SK-N-SH treated with all-trans-retinoic acid at 6 μM for 48 hours (cell line): ENCODE data around the gene CLEC12A.

Experiments
- ATAC-seq: fragments of 200-7000 bp; cut with Tn5 transposase; 3 replicates; pipeline ENCODE4 v1.9.1; 2020; ENCODE audit warnings: mild to moderate bottlenecking, moderate library complexity
- ARNTL ChIP-seq: fragments of 450-650 bp; formaldehyde crosslinking; IDR thresholded peaks from 2 replicates; pipeline ENCODE4 v1.5.0; 2020; ENCODE audit warnings: low read depth, mild to moderate bottlenecking, moderate library complexity, borderline replicate concordance
- BACH2 ChIP-seq: fragments of 250-450 bp; sonication (Bioruptor Pico); IDR thresholded peaks from 2 replicates; pipeline ENCODE4 v1.9.0; 2021; ENCODE audit warnings: mild to moderate bottlenecking, borderline replicate concordance
- CREB5 ChIP-seq: fragments of 250-450 bp; sonication (Bioruptor Pico); IDR thresholded peaks from 2 replicates; pipeline ENCODE4 v1.5.1; 2020; ENCODE audit warnings: low read depth, mild to moderate bottlenecking, moderate library complexity
- CSDC2 ChIP-seq: fragments of 250-450 bp; sonication (Bioruptor Pico); IDR thresholded peaks from 2 replicates; pipeline ENCODE4 v1.5.0; 2020; ENCODE audit warnings: mild to moderate bottlenecking, moderate library complexity
- CSRNP3 ChIP-seq: fragments of 250-450 bp; sonication (Bioruptor Pico); IDR thresholded peaks from 2 replicates; pipeline ENCODE4 v1.5.1; 2021; ENCODE audit warnings: mild to moderate bottlenecking, moderate library complexity
- ESRRG ChIP-seq: fragments of 250-450 bp; sonication (Bioruptor Pico); IDR thresholded peaks from 2 replicates; pipeline ENCODE4 v1.6.1; 2021; ENCODE audit warnings: mild to moderate bottlenecking
- GLIS3 ChIP-seq: fragments of 250-450 bp; sonication (Bioruptor Pico); IDR thresholded peaks from 2 replicates; pipeline ENCODE4 v1.5.0; 2020; ENCODE audit warnings: mild to moderate bottlenecking, moderate library complexity
- ISL1 ChIP-seq: fragments of 250-450 bp; sonication (Bioruptor Pico); IDR thresholded peaks from 2 replicates; pipeline ENCODE4 v2.1.2; 2022; ENCODE audit warnings: mild to moderate bottlenecking, moderate library complexity
- OSR1 ChIP-seq: fragments of 250-450 bp; sonication (Bioruptor Pico); IDR thresholded peaks from 2 replicates; pipeline ENCODE4 v1.8.0; 2022; ENCODE audit warnings: moderate library complexity, mild to moderate bottlenecking, inconsistent platforms
- RARB ChIP-seq: fragments of 250-450 bp; sonication (Bioruptor Pico); IDR thresholded peaks from 2 replicates; pipeline ENCODE4 v1.8.0; 2021; ENCODE audit warnings: mild to moderate bottlenecking, moderate library complexity
- SNAI2 ChIP-seq: fragments of 250-450 bp; sonication (Bioruptor Pico); IDR thresholded peaks from 2 replicates; pipeline ENCODE4 v1.5.0; 2020; ENCODE audit warnings: mild to moderate bottlenecking, moderate library complexity
- TOX ChIP-seq: fragments of 250-450 bp; sonication (Bioruptor Pico); IDR thresholded peaks from 2 replicates; pipeline ENCODE4 v1.8.0; 2021; ENCODE audit warnings: mild to moderate bottlenecking, moderate library complexity, borderline replicate concordance
- ZC3H10 ChIP-seq: fragments of 250-450 bp; sonication (Bioruptor Pico); IDR thresholded peaks from 2 replicates; pipeline ENCODE4 v1.5.1; 2021; ENCODE audit warnings: mild to moderate bottlenecking, moderate library complexity
- ZFP3 ChIP-seq: fragments of 250-450 bp; sonication (Bioruptor Pico); IDR thresholded peaks from 2 replicates; pipeline ENCODE4 v1.5.0; 2020; ENCODE audit warnings: mild to moderate bottlenecking, moderate library complexity
- ZFP30 ChIP-seq: fragments of 450-650 bp; formaldehyde crosslinking; IDR thresholded peaks from 2 replicates; pipeline ENCODE4 v1.5.0; 2022; ENCODE audit warnings: mild to moderate bottlenecking, moderate library complexity
- ZNF565 ChIP-seq: fragments of 450-650 bp; formaldehyde crosslinking; conservative IDR thresholded peaks from 2 replicates; pipeline ENCODE4 v1.5.0; 2020; ENCODE audit warnings: low read depth, mild to moderate bottlenecking, moderate library complexity
- ZNF70 ChIP-seq: fragments of 450-650 bp; formaldehyde crosslinking; IDR thresholded peaks from 2 replicates; pipeline ENCODE4 v1.5.0; 2020; ENCODE audit warnings: mild to moderate bottlenecking, moderate library complexity
- ZNF8 ChIP-seq: fragments of 450-650 bp; formaldehyde crosslinking; IDR thresholded peaks from 2 replicates; pipeline ENCODE4 v1.5.0; 2020; ENCODE audit warnings: mild to moderate bottlenecking, moderate library complexity
- TF ChIP-seq, protein P1 (sequence below): fragments of 250-450 bp; sonication (Bioruptor Pico); IDR thresholded peaks from 2 replicates; pipeline ENCODE4 v1.5.0; 2020; ENCODE audit warnings: mild to moderate bottlenecking, moderate library complexity
- TF ChIP-seq, protein P2 (sequence below): fragments of 250-450 bp; sonication (Bioruptor Pico); IDR thresholded peaks from 2 replicates; pipeline ENCODE4 v1.8.0; 2021; ENCODE audit warnings: low read depth, mild to moderate bottlenecking, moderate library complexity, borderline replicate concordance
- TF ChIP-seq, protein P3 (sequence below): fragments of 250-450 bp; sonication (Bioruptor Pico); IDR thresholded peaks from 2 replicates; pipeline ENCODE4 v1.8.0; 2020; ENCODE audit warnings: mild to moderate bottlenecking, moderate library complexity, borderline replicate concordance

CLEC12A gene

DNA sequence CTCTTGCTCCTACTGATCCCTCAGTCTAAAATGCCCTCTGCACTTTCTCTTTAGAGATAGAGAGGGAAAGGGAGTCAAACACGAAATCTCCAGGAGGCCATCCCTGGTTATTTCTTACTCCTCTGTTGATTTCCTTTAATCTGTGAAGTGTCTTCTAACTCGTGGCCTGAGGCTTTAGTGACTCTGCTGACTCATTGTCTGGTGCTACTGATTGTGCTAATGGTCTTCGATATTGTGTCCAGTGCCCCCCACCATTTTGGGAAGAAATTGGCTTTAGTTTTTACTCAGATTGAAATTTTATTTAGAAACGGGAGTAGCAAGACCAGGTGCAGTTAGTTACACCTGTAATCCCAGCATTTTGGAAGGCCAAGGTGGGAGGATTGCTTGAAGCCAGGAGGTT lies 60.1 kb downstream of the CLEC12A start:
- TF ChIP-seq ARNTL (CRISPR knock-in tag) (no peak), ZC3H10 (CRISPR knock-in tag) (no peak), SNAI2 (no peak), ISL1 (CRISPR knock-in tag) (no peak), BACH2 (CRISPR knock-in tag) (no peak), ZNF70 (CRISPR knock-in tag) (no peak), ESRRG (CRISPR knock-in tag) (no peak), ZFP30 (CRISPR knock-in tag) (no peak), GLIS3 (no peak), ZNF565 (no peak), OSR1 (CRISPR knock-in tag) (no peak), ZNF8 (no peak), TOX (no peak)
- TF ChIP-seq, protein P1, sequence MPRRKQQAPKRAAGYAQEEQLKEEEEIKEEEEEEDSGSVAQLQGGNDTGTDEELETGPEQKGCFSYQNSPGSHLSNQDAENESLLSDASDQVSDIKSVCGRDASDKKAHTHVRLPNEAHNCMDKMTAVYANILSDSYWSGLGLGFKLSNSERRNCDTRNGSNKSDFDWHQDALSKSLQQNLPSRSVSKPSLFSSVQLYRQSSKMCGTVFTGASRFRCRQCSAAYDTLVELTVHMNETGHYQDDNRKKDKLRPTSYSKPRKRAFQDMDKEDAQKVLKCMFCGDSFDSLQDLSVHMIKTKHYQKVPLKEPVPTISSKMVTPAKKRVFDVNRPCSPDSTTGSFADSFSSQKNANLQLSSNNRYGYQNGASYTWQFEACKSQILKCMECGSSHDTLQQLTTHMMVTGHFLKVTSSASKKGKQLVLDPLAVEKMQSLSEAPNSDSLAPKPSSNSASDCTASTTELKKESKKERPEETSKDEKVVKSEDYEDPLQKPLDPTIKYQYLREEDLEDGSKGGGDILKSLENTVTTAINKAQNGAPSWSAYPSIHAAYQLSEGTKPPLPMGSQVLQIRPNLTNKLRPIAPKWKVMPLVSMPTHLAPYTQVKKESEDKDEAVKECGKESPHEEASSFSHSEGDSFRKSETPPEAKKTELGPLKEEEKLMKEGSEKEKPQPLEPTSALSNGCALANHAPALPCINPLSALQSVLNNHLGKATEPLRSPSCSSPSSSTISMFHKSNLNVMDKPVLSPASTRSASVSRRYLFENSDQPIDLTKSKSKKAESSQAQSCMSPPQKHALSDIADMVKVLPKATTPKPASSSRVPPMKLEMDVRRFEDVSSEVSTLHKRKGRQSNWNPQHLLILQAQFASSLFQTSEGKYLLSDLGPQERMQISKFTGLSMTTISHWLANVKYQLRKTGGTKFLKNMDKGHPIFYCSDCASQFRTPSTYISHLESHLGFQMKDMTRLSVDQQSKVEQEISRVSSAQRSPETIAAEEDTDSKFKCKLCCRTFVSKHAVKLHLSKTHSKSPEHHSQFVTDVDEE, result no peak
- TF ChIP-seq, protein P2, sequence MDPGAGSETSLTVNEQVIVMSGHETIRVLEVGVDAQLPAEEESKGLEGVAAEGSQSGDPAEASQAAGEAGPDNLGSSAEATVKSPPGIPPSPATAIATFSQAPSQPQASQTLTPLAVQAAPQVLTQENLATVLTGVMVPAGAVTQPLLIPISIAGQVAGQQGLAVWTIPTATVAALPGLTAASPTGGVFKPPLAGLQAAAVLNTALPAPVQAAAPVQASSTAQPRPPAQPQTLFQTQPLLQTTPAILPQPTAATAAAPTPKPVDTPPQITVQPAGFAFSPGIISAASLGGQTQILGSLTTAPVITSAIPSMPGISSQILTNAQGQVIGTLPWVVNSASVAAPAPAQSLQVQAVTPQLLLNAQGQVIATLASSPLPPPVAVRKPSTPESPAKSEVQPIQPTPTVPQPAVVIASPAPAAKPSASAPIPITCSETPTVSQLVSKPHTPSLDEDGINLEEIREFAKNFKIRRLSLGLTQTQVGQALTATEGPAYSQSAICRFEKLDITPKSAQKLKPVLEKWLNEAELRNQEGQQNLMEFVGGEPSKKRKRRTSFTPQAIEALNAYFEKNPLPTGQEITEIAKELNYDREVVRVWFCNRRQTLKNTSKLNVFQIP, result no peak
- TF ChIP-seq, protein P3, sequence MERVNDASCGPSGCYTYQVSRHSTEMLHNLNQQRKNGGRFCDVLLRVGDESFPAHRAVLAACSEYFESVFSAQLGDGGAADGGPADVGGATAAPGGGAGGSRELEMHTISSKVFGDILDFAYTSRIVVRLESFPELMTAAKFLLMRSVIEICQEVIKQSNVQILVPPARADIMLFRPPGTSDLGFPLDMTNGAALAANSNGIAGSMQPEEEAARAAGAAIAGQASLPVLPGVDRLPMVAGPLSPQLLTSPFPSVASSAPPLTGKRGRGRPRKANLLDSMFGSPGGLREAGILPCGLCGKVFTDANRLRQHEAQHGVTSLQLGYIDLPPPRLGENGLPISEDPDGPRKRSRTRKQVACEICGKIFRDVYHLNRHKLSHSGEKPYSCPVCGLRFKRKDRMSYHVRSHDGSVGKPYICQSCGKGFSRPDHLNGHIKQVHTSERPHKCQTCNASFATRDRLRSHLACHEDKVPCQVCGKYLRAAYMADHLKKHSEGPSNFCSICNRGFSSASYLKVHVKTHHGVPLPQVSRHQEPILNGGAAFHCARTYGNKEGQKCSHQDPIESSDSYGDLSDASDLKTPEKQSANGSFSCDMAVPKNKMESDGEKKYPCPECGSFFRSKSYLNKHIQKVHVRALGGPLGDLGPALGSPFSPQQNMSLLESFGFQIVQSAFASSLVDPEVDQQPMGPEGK (CRISPR knock-in tag), result no peak
- no peak for ATAC-seq

GRCh38 chr12:10031771-10032175 lies 60.6 kb downstream of the CLEC12A start:
- TF ChIP-seq TOX (no peak), CSDC2 (CRISPR knock-in tag) (no peak)
- ATAC-seq, result no peak

- TF ChIP-seq RARB (CRISPR knock-in tag) (no peak), ZFP3 (CRISPR knock-in tag) (no peak), ZC3H10 (CRISPR knock-in tag) (no peak), TOX (no peak), SNAI2 (no peak), CREB5 (CRISPR knock-in tag) (no peak), CSDC2 (CRISPR knock-in tag) (no peak), OSR1 (CRISPR knock-in tag) (no peak), BACH2 (CRISPR knock-in tag) (no peak), CSRNP3 (no peak)
- TF ChIP-seq, protein P3 (CRISPR knock-in tag), result no peak
- no peak for ATAC-seq
Observed at GRCh38 chr12:10033783-10034545, 62.8 kb downstream of the CLEC12A start.
